ENCODE results near the gene KCNJ12.
"Not testable (repeated sequence)": the region's sequence is repeated elsewhere in the genome, so short reads cannot be mapped to it uniquely, and the experiment has no call there.

- not testable (repeated sequence) for TF ChIP-seq CTCF, POLR2AphosphoS5, POLR2A (IDR thresholded peaks at IDR 0.05)
These were observed 28.4 kb downstream of the KCNJ12 start for GRCh38 chr17:21404539-21404938.

Measured in transverse colon (tissue), 4 donors.